Mucosa of rectum (tissue), 2 donors: ENCODE data around the gene MOCS2.

Experiments
- H3K27ac ChIP-seq, 2 donors: one replicate each; pipeline ENCODE4 v1.7.0; 2013; ENCODE audit warnings: inconsistent platforms in 2 of 2, low read depth in 2 of 2, low read length in 2 of 2
- H3K27me3 ChIP-seq, 2 donors: one replicate each; pipeline ENCODE4 v1.7.0; 2013; ENCODE audit warnings: low read length in 2 of 2; ENCODE audit not compliant: control insufficient read depth in 2 of 2, insufficient read depth in 2 of 2
- H3K36me3 ChIP-seq, 2 donors: one replicate each; pipeline ENCODE4 v1.7.0; 2013; ENCODE audit warnings: low read length in 2 of 2; ENCODE audit not compliant: control insufficient read depth in 2 of 2, insufficient read depth in 2 of 2
- H3K4me1 ChIP-seq, 2 donors: one replicate each; pipeline ENCODE4 v1.7.0; 2013; ENCODE audit warnings: low read length in 2 of 2, mild to moderate bottlenecking in 1 of 2; ENCODE audit not compliant: control insufficient read depth in 2 of 2, insufficient read depth in 2 of 2
- H3K4me3 ChIP-seq, 2 donors: one replicate each; pipeline ENCODE4 v1.7.0; 2013; ENCODE audit warnings: low read length in 2 of 2
- H3K9ac ChIP-seq, 2 donors: one replicate each; pipeline ENCODE4 v1.7.0; 2013; ENCODE audit warnings: low read length in 2 of 2, low read depth in 1 of 2, mild to moderate bottlenecking in 1 of 2
- H3K9me3 ChIP-seq, 2 donors: one replicate each; pipeline ENCODE4 v1.7.0; 2013; ENCODE audit warnings: low read length in 2 of 2; ENCODE audit not compliant: control insufficient read depth in 2 of 2
- donor health status: healthy.
- donor health status: Normal muscosa, but diverticular disease.

MOCS2 gene, protein sequence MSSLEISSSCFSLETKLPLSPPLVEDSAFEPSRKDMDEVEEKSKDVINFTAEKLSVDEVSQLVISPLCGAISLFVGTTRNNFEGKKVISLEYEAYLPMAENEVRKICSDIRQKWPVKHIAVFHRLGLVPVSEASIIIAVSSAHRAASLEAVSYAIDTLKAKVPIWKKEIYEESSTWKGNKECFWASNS

DNA sequence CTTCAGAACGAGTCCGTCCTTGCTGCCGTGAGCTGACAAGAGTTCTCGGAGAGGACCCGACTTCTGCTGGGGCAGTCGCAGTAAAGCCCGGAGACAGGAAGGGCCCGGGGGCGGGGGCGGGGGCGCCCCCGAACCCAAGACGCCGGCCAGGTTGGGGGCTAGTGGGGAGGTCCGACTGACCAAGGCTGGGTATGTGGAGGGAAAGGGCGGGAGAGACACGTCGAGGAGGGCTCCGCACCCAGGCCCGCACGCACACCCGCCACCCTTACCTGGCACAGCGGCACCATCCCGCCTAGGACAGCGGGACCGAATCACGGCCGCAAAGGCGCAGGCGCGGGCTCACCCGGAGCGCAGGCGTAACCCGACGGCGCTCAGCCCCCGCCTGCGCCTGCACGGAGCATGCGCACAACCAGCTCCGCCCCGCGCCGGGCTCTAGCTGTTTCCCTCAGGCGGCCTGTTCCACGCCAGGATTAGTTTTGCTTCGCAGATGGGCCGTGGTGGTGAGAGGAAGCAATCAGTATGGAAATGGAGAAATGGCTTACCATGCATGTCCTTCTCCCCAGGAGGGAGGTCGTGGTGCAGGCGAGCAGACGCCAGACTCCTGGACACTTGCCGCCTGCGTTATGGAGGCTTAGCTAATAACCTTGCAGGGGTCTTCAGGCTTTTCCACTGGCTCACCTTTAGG, at the start of gene MOCS2:
Gene MOCS2 (minus strand): TSS at position 315 of the 685 bp plus-strand sequence. CDS start 2,583 bp downstream, outside the sequence.
- Histone ChIP-seq H3K27ac (peak within 1 kb of the TSS; percentile 53 to 77), H3K4me3 (peak within 1 kb of the TSS; percentile 75 to 99), H3K9ac (peak within 1 kb of the TSS; percentile 74 to 95), H3K4me1 (peaks cover 7 to 9% of the 10 kb centered on the region in 2 donors), H3K36me3 (no peaks in the 10 kb centered on the region), H3K9me3 (no peaks in the 10 kb centered on the region), H3K27me3 (no peaks in the 10 kb centered on the region)

DNA sequence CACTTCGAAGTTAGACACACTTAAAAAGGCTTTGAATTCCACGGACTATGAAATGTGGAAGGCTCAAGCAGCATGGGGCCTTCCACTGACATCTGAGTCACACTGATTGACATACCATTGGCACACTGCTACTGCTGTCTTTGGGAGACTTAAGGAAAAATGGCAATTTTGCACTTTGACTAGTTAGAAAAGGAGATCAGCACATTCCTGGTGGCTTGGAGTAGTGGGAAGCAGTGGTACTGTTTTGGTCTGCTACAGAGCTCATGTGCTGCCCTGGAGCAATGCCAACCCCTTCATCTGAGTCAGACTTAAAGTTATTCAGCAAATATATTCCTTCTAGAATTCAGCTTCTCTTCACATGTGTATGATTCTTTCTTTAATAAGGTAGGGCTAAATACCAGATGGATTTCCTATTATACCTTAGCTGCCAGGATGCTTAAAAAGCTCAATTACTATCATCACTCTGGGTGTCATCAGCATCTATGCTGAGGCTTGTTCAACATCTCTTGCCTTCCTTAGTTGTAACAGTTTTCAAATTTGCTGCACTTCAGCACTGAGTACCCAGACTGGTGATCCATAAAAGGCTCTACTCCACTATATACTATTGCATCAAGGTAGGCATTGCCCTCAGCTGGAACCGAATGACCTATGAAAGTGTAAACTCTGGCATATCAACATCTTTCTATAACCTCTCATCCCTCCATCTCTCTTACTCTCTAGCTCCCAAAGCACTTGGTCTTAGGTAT, 42.3 kb upstream of the MOCS2 start:
- no peaks in the 10 kb centered on the region for H3K36me3 ChIP-seq
- H3K27ac ChIP-seq: no peak overlapping the region
- no peaks in the 10 kb centered on the region for H3K9me3 ChIP-seq
- no peaks in the 10 kb centered on the region for H3K27me3 ChIP-seq
- H3K4me3 ChIP-seq: no peak overlapping the region
- H3K4me1 ChIP-seq: no peaks in the 10 kb centered on the region
- no peak overlapping the region for H3K9ac ChIP-seq

DNA sequence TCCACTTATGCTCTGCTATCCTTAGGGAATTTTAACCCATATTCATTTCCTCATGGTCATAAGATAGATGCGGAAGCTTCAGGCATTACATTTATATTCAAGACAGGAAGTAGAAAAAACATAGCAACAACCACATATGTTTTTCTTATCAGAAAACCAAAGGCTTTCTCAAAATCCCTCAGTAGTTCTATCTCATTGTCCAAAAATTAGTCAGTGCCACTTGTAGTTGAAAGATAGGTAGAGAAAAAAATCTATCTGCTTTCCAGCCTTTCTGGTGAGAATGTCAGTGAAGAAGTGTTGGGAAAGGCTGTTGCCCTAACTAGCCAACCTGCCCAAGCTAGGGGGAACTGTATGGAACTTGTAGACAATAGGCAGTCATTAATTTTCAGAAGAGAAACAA, 23.5 kb upstream of the MOCS2 start:
- Histone ChIP-seq H3K36me3 (no peaks in the 10 kb centered on the region), H3K27ac (no peak overlapping the region), H3K9me3 (no peaks in the 10 kb centered on the region), H3K4me1 (no peaks in the 10 kb centered on the region), H3K9ac (no peak overlapping the region), H3K4me3 (no peak overlapping the region), H3K27me3 (no peaks in the 10 kb centered on the region)

DNA sequence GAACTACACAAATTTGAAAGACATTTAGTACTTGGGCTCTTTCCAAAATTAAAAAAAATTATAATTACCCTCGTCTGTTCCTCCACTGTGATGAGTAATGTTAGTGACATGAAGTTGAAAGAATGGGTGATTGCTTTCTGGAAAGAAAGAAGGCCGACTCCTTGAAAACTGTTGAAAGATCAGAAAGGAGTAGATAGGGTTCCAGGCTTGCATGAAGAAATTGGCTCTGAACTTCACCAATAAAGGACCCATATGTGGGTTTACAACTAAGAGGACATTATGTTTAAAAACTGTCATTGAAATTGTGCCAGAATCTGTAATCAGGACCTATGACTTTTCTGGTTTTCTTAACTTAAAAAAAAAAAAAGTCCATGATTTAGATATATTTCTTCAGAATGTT, 20.7 kb upstream of the MOCS2 start:
- no peaks in the 10 kb centered on the region for H3K9me3 ChIP-seq
- no peak overlapping the region for H3K27ac ChIP-seq
- H3K9ac ChIP-seq: no peak overlapping the region
- H3K36me3 ChIP-seq: no peaks in the 10 kb centered on the region
- no peaks in the 10 kb centered on the region for H3K4me1 ChIP-seq
- no peaks in the 10 kb centered on the region for H3K27me3 ChIP-seq
- no peak overlapping the region for H3K4me3 ChIP-seq

DNA sequence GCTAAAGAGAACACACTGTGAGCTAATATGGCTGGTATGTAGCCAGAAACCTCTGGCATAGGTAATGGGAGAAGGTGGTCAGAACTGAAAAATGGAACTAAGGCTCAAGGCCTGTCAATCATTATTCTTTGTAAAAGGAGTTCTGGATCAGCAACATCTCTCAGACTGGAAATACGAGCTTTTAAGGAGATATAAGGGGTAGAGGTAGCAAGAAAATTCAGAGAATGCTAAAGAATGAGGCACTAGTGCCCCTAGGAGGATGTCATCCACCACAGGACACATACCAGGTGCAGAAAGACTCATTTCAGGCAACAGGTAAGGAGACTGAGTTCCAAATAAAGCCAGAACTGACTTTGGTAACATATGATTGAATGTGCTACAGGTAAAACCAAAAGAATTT, 18.9 kb upstream of the MOCS2 start:
- no peak overlapping the region for H3K9ac ChIP-seq
- H3K27ac ChIP-seq: no peak overlapping the region
- no peaks in the 10 kb centered on the region for H3K36me3 ChIP-seq
- H3K9me3 ChIP-seq: no peaks in the 10 kb centered on the region
- no peaks in the 10 kb centered on the region for H3K27me3 ChIP-seq
- no peaks in the 10 kb centered on the region for H3K4me1 ChIP-seq
- H3K4me3 ChIP-seq: no peak overlapping the region

DNA sequence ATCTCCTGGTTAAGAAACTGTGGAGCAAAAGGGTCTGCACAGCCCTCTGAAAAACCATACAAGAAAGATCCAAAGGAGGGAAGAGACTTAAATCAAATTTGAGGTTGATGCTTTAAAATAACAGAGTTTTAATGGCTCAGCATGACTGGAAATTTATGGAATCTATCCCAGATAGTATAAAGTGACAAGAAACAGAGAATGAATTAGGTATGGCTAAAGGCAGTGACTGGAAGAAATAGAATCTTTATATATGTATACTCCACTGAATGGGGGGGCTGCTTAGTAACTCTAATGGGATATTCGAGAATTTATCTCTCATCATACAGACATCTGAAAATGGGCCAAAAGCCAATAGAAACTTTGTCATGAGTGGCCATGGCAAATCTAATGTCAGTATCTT, 17.6 kb upstream of the MOCS2 start:
- H3K9me3 ChIP-seq: no peaks in the 10 kb centered on the region
- H3K27ac ChIP-seq: no peak overlapping the region
- no peak overlapping the region for H3K9ac ChIP-seq
- no peaks in the 10 kb centered on the region for H3K4me1 ChIP-seq
- H3K36me3 ChIP-seq: no peaks in the 10 kb centered on the region
- H3K27me3 ChIP-seq: no peaks in the 10 kb centered on the region
- H3K4me3 ChIP-seq: no peak overlapping the region

DNA sequence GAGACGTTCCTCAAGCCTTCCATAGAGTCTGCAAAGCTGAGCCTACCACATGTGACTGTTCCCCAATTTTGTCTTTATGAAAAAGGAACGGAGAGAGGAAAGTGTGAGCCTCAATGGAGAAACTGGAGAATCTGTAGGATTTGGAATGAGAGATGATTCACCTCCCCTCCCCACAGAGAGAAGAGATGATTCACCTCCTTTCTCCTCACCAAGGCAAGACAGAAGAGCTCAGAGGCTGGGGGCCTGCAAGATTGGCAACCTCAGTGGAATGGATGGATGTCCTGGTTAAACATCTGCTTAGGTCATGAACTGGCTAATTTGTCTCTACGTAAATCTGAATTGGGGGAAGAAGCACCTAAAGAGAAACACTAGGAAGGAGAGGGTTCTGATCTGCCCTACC, 17.0 kb upstream of the MOCS2 start:
- H3K27me3 ChIP-seq: no peaks in the 10 kb centered on the region
- no peak overlapping the region for H3K4me3 ChIP-seq
- no peaks in the 10 kb centered on the region for H3K9me3 ChIP-seq
- no peaks in the 10 kb centered on the region for H3K4me1 ChIP-seq
- no peak overlapping the region for H3K9ac ChIP-seq
- H3K36me3 ChIP-seq: no peaks in the 10 kb centered on the region
- no peak overlapping the region for H3K27ac ChIP-seq

DNA sequence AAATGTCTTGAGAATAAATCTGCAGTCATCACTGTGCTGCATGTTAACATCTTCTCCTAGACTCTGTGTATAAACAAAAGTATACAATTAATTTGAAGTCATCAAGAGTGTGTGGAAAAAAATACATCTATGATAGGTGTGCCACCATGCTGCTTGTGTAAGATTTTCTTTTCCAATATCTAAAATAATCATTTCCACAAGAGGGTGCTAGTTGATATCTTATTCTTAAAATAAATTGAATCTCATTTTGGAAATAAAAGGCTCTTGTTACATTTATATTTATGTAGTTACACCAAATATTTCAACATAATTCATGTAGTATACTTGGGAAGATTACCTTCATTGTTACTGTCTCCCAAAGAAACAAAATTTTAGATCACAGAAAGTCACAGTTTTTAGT, 14.1 kb upstream of the MOCS2 start:
- no peaks in the 10 kb centered on the region for H3K27me3 ChIP-seq
- no peaks in the 10 kb centered on the region for H3K9me3 ChIP-seq
- H3K4me1 ChIP-seq: no peaks in the 10 kb centered on the region
- H3K9ac ChIP-seq: no peak overlapping the region
- H3K36me3 ChIP-seq: no peaks in the 10 kb centered on the region
- no peak overlapping the region for H3K27ac ChIP-seq
- no peak overlapping the region for H3K4me3 ChIP-seq

DNA sequence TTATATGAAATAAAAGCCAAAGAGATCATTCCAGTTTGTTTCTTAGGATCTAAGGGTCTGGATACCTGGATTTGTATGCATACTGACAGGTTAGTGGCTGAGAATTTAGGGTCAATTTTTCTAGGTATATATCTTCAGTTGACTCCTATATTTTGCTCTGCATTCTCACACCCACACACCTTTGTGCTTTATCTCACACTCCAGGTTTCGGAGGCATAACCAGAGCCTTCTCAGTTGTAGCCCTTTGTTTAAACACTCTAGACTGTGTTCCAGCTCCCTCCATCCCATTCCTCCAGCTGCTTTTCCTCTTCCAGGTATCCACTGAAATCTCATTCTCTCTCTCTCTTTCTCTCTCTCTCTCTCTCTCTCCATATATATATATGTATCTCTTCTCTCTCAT, 10.6 kb upstream of the MOCS2 start:
- no peaks in the 10 kb centered on the region for H3K4me1 ChIP-seq
- H3K9me3 ChIP-seq: no peaks in the 10 kb centered on the region
- no peak overlapping the region for H3K9ac ChIP-seq
- no peaks in the 10 kb centered on the region for H3K36me3 ChIP-seq
- H3K27me3 ChIP-seq: no peaks in the 10 kb centered on the region
- H3K4me3 ChIP-seq: no peak overlapping the region
- H3K27ac ChIP-seq: no peak overlapping the region

DNA sequence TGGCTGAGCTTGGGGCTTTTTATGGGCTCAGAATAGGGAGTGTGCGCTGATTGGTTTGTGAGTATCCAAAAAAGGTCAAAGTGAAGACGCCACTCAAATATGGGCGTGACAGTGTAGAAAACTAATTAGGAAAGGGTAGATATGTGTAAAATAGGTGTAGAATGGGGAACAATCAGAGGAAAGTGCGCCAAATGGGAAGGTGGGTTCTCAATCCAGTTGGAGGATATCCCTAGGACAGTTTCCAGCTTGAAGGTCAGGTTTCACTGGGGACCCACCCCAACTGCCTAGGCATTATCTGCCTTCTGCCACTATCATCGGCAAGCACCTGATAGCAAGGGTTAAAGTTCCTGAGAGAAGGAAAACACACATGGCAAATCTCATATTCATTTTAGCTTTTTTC, 9.3 kb upstream of the MOCS2 start:
- H3K27me3 ChIP-seq: no peaks in the 10 kb centered on the region

More for the DNA sequence above, 9.3 kb upstream of the MOCS2 start:
- no peaks in the 10 kb centered on the region for H3K4me1 ChIP-seq
- H3K9ac ChIP-seq: no peak overlapping the region
- no peaks in the 10 kb centered on the region for H3K36me3 ChIP-seq
- no peaks in the 10 kb centered on the region for H3K9me3 ChIP-seq
- no peak overlapping the region for H3K4me3 ChIP-seq
- no peak overlapping the region for H3K27ac ChIP-seq
